GM12878 (cell line): ENCODE measurements around the gene HNRNPH3. TPM values are rescaled to one million over a fixed set of nuclear protein-coding genes. Genes with fewer than 3 reads are reported as not detected.

Experiments used
- ATAC-seq: fragments of 200-7000 bp; cut with Tn5 transposase; 3 replicates; pipeline ENCODE4 v1.9.1; 2020; ENCODE audit warnings: mild to moderate bottlenecking, moderate library complexity
- BruUV-seq: library from RNA; stranded (reverse); fragments of 400-500 nt; replicated peaks from 2 replicates; lab custom pipeline; 2021; lab: Mats Ljungman, UMichigan
- CTCF ChIA-PET: fragments of 300-600 bp; sonication (Branson Sonifier 250); formaldehyde crosslinking; extraction: SDS; loops from one replicate; lab custom pipeline; 2021; ENCODE audit warnings: inconsistent platforms; lab: Yijun Ruan, JAX
- POLR2A ChIA-PET: fragments of 350-600 bp; formaldehyde crosslinking; extraction: SDS; loops from one replicate; lab custom pipeline; 2021; ENCODE audit warnings: inconsistent platforms; lab: Charles Lee
- RAD21 ChIA-PET: fragments of 300-600 bp; sonication (Branson Sonifier 250); formaldehyde crosslinking; loops from one replicate; lab custom pipeline; 2023; ENCODE audit warnings: antibody characterized with exemption; ENCODE audit not compliant: unreplicated experiment; lab: Charles Lee
- SMC1A ChIA-PET: fragments of 300-600 bp; sonication (Branson Sonifier 250); formaldehyde crosslinking; loops from one replicate; lab custom pipeline; 2023; ENCODE audit not compliant: unreplicated experiment, uncharacterized antibody; lab: Charles Lee
- DNase-seq: peaks from one replicate; pipeline ENCODE4 v3.0.0-alpha.2; 2011; ENCODE audit warnings: low read depth, low spot score
- FAIRE-seq: peaks from 3 replicates; lab custom pipeline; 2011; peaks lifted over from hg19 to GRCh38; lab: Jason Lieb, UNC
- H2AFZ ChIP-seq: 2 replicates; pipeline ENCODE4 v1.6.0; 2011; ENCODE audit warnings: low read depth, low read length, control low read depth; ENCODE audit not compliant: control insufficient read depth
- H3K27ac ChIP-seq: 2 replicates; pipeline ENCODE4 v1.5.1; 2011; ENCODE audit warnings: control low read depth; ENCODE audit not compliant: control insufficient read depth, insufficient read depth
- H3K27me3 ChIP-seq, 2 experiments: replicated peaks in 1 of 2; 2 replicates each; pipeline versions ENCODE4 v1.6.0 to v1.6.1; 2011; ENCODE audit warnings: low read length in 1 of 2; ENCODE audit not compliant: control insufficient read depth in 2 of 2, insufficient read depth in 2 of 2
- H3K36me3 ChIP-seq, 2 experiments: 2 replicates each; pipeline ENCODE4 v1.5.1; 2011; ENCODE audit warnings: low read length in 1 of 2; ENCODE audit not compliant: control insufficient read depth in 2 of 2, insufficient read depth in 2 of 2
- H3K4me1 ChIP-seq: 2 replicates; pipeline ENCODE4 v1.6.1; 2011; ENCODE audit warnings: mild to moderate bottlenecking, low read length, moderate library complexity, mixed read lengths; ENCODE audit not compliant: control insufficient read depth, insufficient read depth
- H3K4me2 ChIP-seq: 2 replicates; pipeline ENCODE4 v1.6.0; 2011; ENCODE audit warnings: control low read depth; ENCODE audit not compliant: control insufficient read depth, insufficient read depth
- H3K4me3 ChIP-seq: fragments of 200-600 bp; sonication (generic); 2 replicates; pipeline ENCODE4 v1.5.1; 2016
- H3K79me2 ChIP-seq: 2 replicates; pipeline ENCODE4 v1.6.0; 2011; ENCODE audit warnings: low read length; ENCODE audit not compliant: control insufficient read depth, insufficient read depth
- H3K9ac ChIP-seq: 2 replicates; pipeline ENCODE4 v1.8.0; 2011; ENCODE audit warnings: low read length, control low read depth, mixed read lengths; ENCODE audit not compliant: control insufficient read depth, insufficient read depth
- H3K9me3 ChIP-seq: replicated peaks from 3 replicates; pipeline ENCODE4 v1.5.1; 2011; ENCODE audit warnings: mild to moderate bottlenecking, low read length; ENCODE audit not compliant: control insufficient read depth, insufficient read depth
- H4K20me1 ChIP-seq: 2 replicates; pipeline ENCODE4 v1.6.0; 2011; ENCODE audit not compliant: control insufficient read depth, insufficient read depth
- ATF7 ChIP-seq: fragments of 450-650 bp; IDR thresholded peaks from 2 replicates; pipeline ENCODE4 v1.6.1; 2016; ENCODE audit warnings: low read depth, mild to moderate bottlenecking
- CTCF ChIP-seq, 3 experiments: IDR thresholded peaks in 2 of 3; conservative IDR thresholded peaks in 1 of 3; 2 replicates each; pipeline ENCODE4 v1.5.1; 2011; ENCODE audit warnings: low read depth in 3 of 3, low read length in 3 of 3, mild to moderate bottlenecking in 3 of 3, control low read depth in 2 of 3, moderate library complexity in 2 of 3, inconsistent platforms in 1 of 3, mixed read lengths in 1 of 3; ENCODE audit not compliant: control insufficient read depth in 2 of 3, insufficient read depth in 1 of 3; ENCODE audit errors: extremely low read depth in 1 of 3
- EGR1 ChIP-seq, 2 experiments: IDR thresholded peaks; 1 replicate in 1 of 2; 2 replicates in 1 of 2; pipeline ENCODE4 v1.6.1; 2011 to 2012; ENCODE audit warnings: low read depth in 2 of 2, low read length in 2 of 2, borderline replicate concordance in 1 of 2, mild to moderate bottlenecking in 1 of 2, moderate library complexity in 1 of 2
- EZH2 ChIP-seq: IDR thresholded peaks from 2 replicates; pipeline ENCODE4 v1.6.1; 2012; ENCODE audit warnings: low read depth, mild to moderate bottlenecking, control low read depth, inconsistent platforms, low read length, borderline replicate concordance; ENCODE audit not compliant: control insufficient read depth
- FOXM1 ChIP-seq: IDR thresholded peaks from 2 replicates; pipeline ENCODE4 v1.6.1; 2012; ENCODE audit warnings: low read depth, mild to moderate bottlenecking, inconsistent platforms, low read length, moderate library complexity
- IKZF2 ChIP-seq, 2 experiments: fragments of 450-650 bp; IDR thresholded peaks; 2 replicates each; pipeline ENCODE4 v1.6.1; 2017; ENCODE audit warnings: mild to moderate bottlenecking in 2 of 2, moderate library complexity in 2 of 2
- NBN ChIP-seq: fragments of 450-650 bp; IDR thresholded peaks from 2 replicates; pipeline ENCODE4 v1.6.1; 2016
- NR2C2 ChIP-seq: IDR thresholded peaks from 2 replicates; pipeline ENCODE4 v1.6.1; 2011; ENCODE audit warnings: borderline replicate concordance, low read depth; ENCODE audit not compliant: control insufficient read depth, insufficient read length
- RAD21 ChIP-seq: IDR thresholded peaks from 2 replicates; pipeline ENCODE4 v1.6.1; 2011; ENCODE audit warnings: mild to moderate bottlenecking, low read depth, low read length, moderate library complexity; ENCODE audit not compliant: insufficient read depth
- RELA ChIP-seq: fragments of 450-650 bp; IDR thresholded peaks from 2 replicates; pipeline ENCODE4 v1.8.0; 2014; ENCODE audit warnings: borderline replicate concordance; ENCODE audit not compliant: partially characterized antibody
- RUNX3 ChIP-seq: IDR thresholded peaks from 2 replicates; pipeline ENCODE4 v1.6.1; 2012; ENCODE audit warnings: low read length, inconsistent platforms
- SMAD5 ChIP-seq: IDR thresholded peaks from 2 replicates; pipeline ENCODE4 v1.6.1; 2016; ENCODE audit warnings: antibody characterized with exemption, low read depth
- SMARCA5 ChIP-seq: fragments of 450-650 bp; IDR thresholded peaks from 2 replicates; pipeline ENCODE4 v1.6.1; 2017; ENCODE audit warnings: mild to moderate bottlenecking
- TARDBP ChIP-seq: IDR thresholded peaks from 2 replicates; pipeline ENCODE4 v1.6.1; 2016; ENCODE audit warnings: borderline replicate concordance
- USF1 ChIP-seq: IDR thresholded peaks from 2 replicates; pipeline ENCODE4 v1.6.1; 2011; ENCODE audit warnings: borderline replicate concordance, low read depth, mild to moderate bottlenecking, moderate library complexity, mixed read lengths, low read length; ENCODE audit not compliant: insufficient read depth; ENCODE audit errors: extremely low read length
- YBX1 ChIP-seq: fragments of 450-650 bp; IDR thresholded peaks from 2 replicates; pipeline ENCODE4 v1.6.1; 2016; ENCODE audit warnings: antibody characterized with exemption
- YY1 ChIP-seq: IDR thresholded peaks from 2 replicates; pipeline ENCODE4 v1.6.1; 2011; ENCODE audit warnings: low read depth, mild to moderate bottlenecking, low read length
- ZBTB4 ChIP-seq: fragments of 450-650 bp; formaldehyde crosslinking; IDR thresholded peaks from 2 replicates; pipeline ENCODE4 v1.4.0; 2022; ENCODE audit warnings: mild to moderate bottlenecking, moderate library complexity
- ZZZ3 ChIP-seq: IDR thresholded peaks from 2 replicates; pipeline ENCODE4 v1.6.1; 2011; ENCODE audit warnings: low read depth; ENCODE audit not compliant: control insufficient read depth, insufficient read length
- WGBS: methylation state at CpG from one replicate; pipeline ENCODE4 v1.1.6; 2016; ENCODE audit warnings: low lambda C conversion rate; ENCODE audit not compliant: insufficient replicate concordance, insufficient coverage; ENCODE audit errors: missing lambda C conversion rate; 5-methylcytosine and 5-hydroxymethylcytosine counted together
- in situ Hi-C: fragments of 300-500 bp; cut with MboI; formaldehyde crosslinking; loops from 9 replicates; pipeline ENCODE4 v1.14.3; 2018; ENCODE audit warnings: mixed read lengths
- intact Hi-C: fragments of 100-400 bp; cut with micrococcal nuclease; formaldehyde crosslinking; loops from one replicate; pipeline ENCODE4 v1.14.2; 2022; ENCODE audit not compliant: unreplicated experiment
- polyA plus RNA-seq, 11 experiments: library from polyadenylated mRNA; depleted of rRNA in 4 of 11; unstranded in 6 of 11; stranded (reverse) in 5 of 11; fragments of >200 nt; fragmentation: Nextera tagmentation in 4 of 11; fragmentation: Illumina TruSeq in 1 of 11; extraction: Ambion mirVana in 4 of 11; extraction: Trizol in 1 of 11; gene quantifications; 1 replicate in 1 of 11; 2 replicates in 10 of 11; pipeline versions ENCODE4 v1.2.1 to v1.2.3, GENCODE V29; 2011 to 2016; ENCODE audit warnings: inconsistent platforms in 2 of 11, missing spikeins in 2 of 11, low read depth in 1 of 11
- total RNA-seq, 4 experiments: library from RNA; depleted of rRNA in 3 of 4; stranded (reverse); fragments of >200 nt in 3 of 4; fragmentation: Illumina TruSeq in 1 of 4; extraction: Trizol in 1 of 4; gene quantifications; 2 replicates each; pipeline versions ENCODE4 v1.2.1 to v1.2.3, GENCODE V29; 2013 to 2021

HNRNPH3 gene
- total and polyA plus RNA-seq, 10 of the 15 experiments (the other 5 are each of a cell fraction or from before 2014, with no cell fraction given): 20.1 to 292 (median 121) TPM

GRCh38 chr10:68348265-68348741 lies 16.4 kb downstream of the HNRNPH3 start:
- no peak overlapping the region for H2AFZ ChIP-seq
- TF ChIP-seq NR2C2 (no peak), NBN (no peak), ATF7 (no peak), RELA (no peak), SMARCA5 (no peak), YBX1 (no peak), ZZZ3 (no peak), USF1 (no peak), CTCF (IDR thresholded peaks at IDR 0.05 in 2 of 3, conservative IDR thresholded peaks at IDR 0.05 in 1 of 3; ENCODE audit: control insufficient read depth in 2 of 3, extremely low read depth in 1 of 3, insufficient read depth in 1 of 3, low read depth in 3 of 3, low read length in 3 of 3) (peak; percentile 63 to 83 (median 81)), YY1 (0 out of 2 replicates have a peak, but pooled peaks have one; percentile 12), RUNX3 (peak; percentile 7; the same call in 1 of the 2 replicates), EGR1 (IDR thresholded peaks at IDR 0.05; ENCODE audit: borderline replicate concordance in 1 of 2, low read depth in 2 of 2, low read length in 2 of 2) (no peak), IKZF2 (IDR thresholded peaks at IDR 0.05) (no peak), SMAD5 (no peak), TARDBP (no peak), EZH2 (no peak), ZBTB4 (CRISPR knock-in tag) (no peak), FOXM1 (no peak), RAD21 (peak; percentile 54)

More at GRCh38 chr10:68348265-68348741, 16.4 kb downstream of the HNRNPH3 start:
- H3K9me3 ChIP-seq: no peaks in the 10 kb centered on the region
- CTCF ChIA-PET: interaction anchor here (0.6 to 3.0 kb wide), 17 partner anchors 9 to 576 kb away, joined by 3 to 32 read pairs (median 4); partner anchors contain the start of genes HNRNPH3 and PBLD
- H3K9ac ChIP-seq: no peak overlapping the region
- FAIRE-seq (peak; percentile 85), DNase-seq (no peak), ATAC-seq (peak; percentile 82)
- H4K20me1 ChIP-seq: no peaks in the 10 kb centered on the region
- POLR2A ChIA-PET: interaction anchor here (0.6 to 1.5 kb wide), 4 partner anchors 15 to 735 kb away, joined by 3 to 4 read pairs (median 4); partner anchors contain the start of gene HNRNPH3
- SMC1A ChIA-PET: interaction anchor here (0.7 to 2.5 kb wide), 16 partner anchors 9 to 560 kb away, joined by 3 to 24 read pairs (median 4); partner anchors contain the start of genes HNRNPH3 and PBLD
- H3K4me3 ChIP-seq: no peak overlapping the region
- H3K4me1 ChIP-seq: no peaks in the 10 kb centered on the region
- in situ Hi-C loops (no loop called here), intact Hi-C loops (loop anchor here (1.0 to 2.0 kb wide), 2 partner anchors 136 to 493 kb away; no protein-coding TSS in a partner anchor)
- RAD21 ChIA-PET: interaction anchor here (0.7 to 1.6 kb wide), 6 partner anchors 16 to 493 kb away, joined by 3 to 8 read pairs (median 3); partner anchors contain the start of genes HNRNPH3 and PBLD
- WGBS: 60% methylated on average over 2 of the region's 2 CpGs
- H3K36me3 ChIP-seq: peaks cover 0 to 15% of the 10 kb centered on the region in 2 experiments; a peak in 1 of 4 replicates
- H3K4me2 ChIP-seq: no peak overlapping the region
- no peaks in the 10 kb centered on the region for H3K27me3 ChIP-seq
- H3K79me2 ChIP-seq: no peaks in the 10 kb centered on the region
- H3K27ac ChIP-seq: no peak overlapping the region
- no TSS peak for BruUV-seq
